ENCODE data around the gene PAXX. TPM values are rescaled to one million over a fixed set of nuclear protein-coding genes. Genes with fewer than 3 reads are reported as not detected.

PAXX gene
- total RNA-seq, 1 experiment from 2014 or later = 64.0 TPM

- Histone ChIP-seq H3K4me3 (ENCODE audit: low read depth in 2 of 2, low read length in 2 of 2) (no peak overlapping the region), H3K9me3 (ENCODE audit: control insufficient read depth, insufficient read depth, low read depth, low read length) (no peaks in the 10 kb centered on the region), H3K36me3 (ENCODE audit: control insufficient read depth, insufficient read depth, low read length) (no peaks in the 10 kb centered on the region), H3K27me3 (ENCODE audit: control insufficient read depth, insufficient read depth, low read length) (no peaks in the 10 kb centered on the region), H3K4me1 (ENCODE audit: control insufficient read depth, insufficient read depth, low read length) (peaks cover 13% of the 10 kb centered on the region), H3K27ac (ENCODE audit: low read length) (no peak overlapping the region)
- in situ Hi-C loops (cut with HindIII; ENCODE audit: low pct_unique_long_range_greater_than_20kb, low sequenced_read_pairs) (no loop called here), intact Hi-C loops (cut with micrococcal nuclease; ENCODE audit: unreplicated experiment) (no loop called here)
- ChIA-PET POLR2A (no interaction called here), CTCF (no interaction called here)
- TF ChIP-seq POLR2AphosphoS5 (IDR thresholded peaks at IDR 0.05; ENCODE audit: low read depth, low read length) (no peak), CTCF (IDR thresholded peaks at IDR 0.05) (no peak), REST (IDR thresholded peaks at IDR 0.05; ENCODE audit: insufficient read depth in 1 of 2, low read depth in 2 of 2, low read length in 1 of 2) (no peak), SIN3A (IDR thresholded peaks at IDR 0.05; ENCODE audit: borderline replicate concordance, insufficient read depth, low read depth, low read length) (no peak), TCF7L2 (IDR thresholded peaks at IDR 0.05; ENCODE audit: low read depth, low read length) (no peak)
- DNase-seq (ENCODE audit: low read depth, low spot score) (no peak), ATAC-seq (no peak)
- BruUV-seq (replicated peaks) = no TSS peak
These were observed 28.7 kb downstream of the PAXX start for GRCh38 chr9:137020771-137021567.

GRCh38 chr9:137021568-137021978 is 29.4 kb downstream of the PAXX start:
- CTCF ChIA-PET = no interaction called here
- no peak for DNase-seq (ENCODE audit: low read depth, low spot score)
- no peaks in the 10 kb centered on the region for H3K27me3 ChIP-seq (ENCODE audit: control insufficient read depth, insufficient read depth, low read length)
- no peaks in the 10 kb centered on the region for H3K36me3 ChIP-seq (ENCODE audit: control insufficient read depth, insufficient read depth, low read length)
- no peak overlapping the region for H3K4me3 ChIP-seq (ENCODE audit: low read depth in 2 of 2, low read length in 2 of 2)
- H3K4me1 ChIP-seq (ENCODE audit: control insufficient read depth, insufficient read depth, low read length) = peaks cover 15% of the 10 kb centered on the region
- ATAC-seq = no peak
- POLR2A ChIA-PET = no interaction called here
- no TSS peak for BruUV-seq (replicated peaks)
- H3K9me3 ChIP-seq (ENCODE audit: control insufficient read depth, insufficient read depth, low read depth, low read length) = no peaks in the 10 kb centered on the region
- intact Hi-C loops (cut with micrococcal nuclease; ENCODE audit: unreplicated experiment) (no loop called here), in situ Hi-C loops (cut with HindIII; ENCODE audit: low pct_unique_long_range_greater_than_20kb, low sequenced_read_pairs) (no loop called here)
- no peak for TF ChIP-seq CTCF (IDR thresholded peaks at IDR 0.05)
- H3K27ac ChIP-seq (ENCODE audit: low read length) = no peak overlapping the region

Measured in Panc1 (cell line).